Naive thymus-derived CD8-positive, alpha-beta T cell (primary cell): ENCODE results near the gene SLC49A4. TPM values are rescaled to one million over a fixed set of nuclear protein-coding genes. Genes with fewer than 3 reads are reported as not detected.
A peak's percentile ranks its signal among the peaks of the same experiment; 100 is the strongest.

Experiments used
- ATAC-seq, 2 donors: fragments of 150-1000 bp; cut with Tn5 transposase in 1 of 2; sonication (Bioruptor Pico), chemical (Tn5 transposase) in 1 of 2; 1 replicate in 1 of 2; 2 replicates in 1 of 2; pipeline ENCODE4 v1.10.0; 2021; ENCODE audit warnings: mild to moderate bottlenecking in 2 of 2, moderate library complexity in 2 of 2
- POLR2A ChIA-PET: fragments of 350-600 bp; sonication (Branson Sonifier 250); formaldehyde crosslinking; loops from one replicate; lab custom pipeline; 2021; ENCODE audit warnings: antibody characterized with exemption; lab: Charles Lee
- DNase-seq, 10 donors: peaks; one replicate each; pipeline versions ENCODE4 v3.0.0 to v3.0.0-alpha.2; 2020 to 2022
- H3K27ac Mint-ChIP-seq, 10 donors: one replicate each; pipeline ENCODE4 v1.8.0; 2020 to 2022; ENCODE audit warnings: mild to moderate bottlenecking in 10 of 10, mixed read lengths in 10 of 10, moderate library complexity in 4 of 10, inconsistent platforms in 1 of 10
- H3K27me3 Mint-ChIP-seq, 5 donors: one replicate each; pipeline ENCODE4 v1.8.0; 2021 to 2022; ENCODE audit warnings: mixed read lengths in 5 of 5
- H3K36me3 Mint-ChIP-seq, 3 donors: one replicate each; pipeline ENCODE4 v1.8.0; 2020 to 2022; ENCODE audit warnings: mixed read lengths in 3 of 3, mild to moderate bottlenecking in 2 of 3, inconsistent platforms in 1 of 3
- H3K4me1 Mint-ChIP-seq, 4 donors: one replicate each; pipeline ENCODE4 v1.8.0; 2021 to 2022; ENCODE audit warnings: mixed read lengths in 4 of 4
- H3K4me3 Mint-ChIP-seq, 10 donors: one replicate each; pipeline ENCODE4 v1.8.0; 2020 to 2022; ENCODE audit warnings: mild to moderate bottlenecking in 10 of 10, mixed read lengths in 10 of 10, moderate library complexity in 6 of 10, inconsistent platforms in 1 of 10
- H3K9me3 Mint-ChIP-seq, 9 donors: one replicate each; pipeline ENCODE4 v1.8.0; 2020 to 2022; ENCODE audit warnings: mixed read lengths in 9 of 9, mild to moderate bottlenecking in 3 of 9, inconsistent platforms in 1 of 9, moderate library complexity in 1 of 9
- polyA plus RNA-seq, 3 donors: library from polyadenylated mRNA; unstranded; fragments of 300-500 nt; fragmentation: Illumina TruSeq; gene quantifications; one replicate each; pipeline ENCODE4 v1.2.3, GENCODE V29; 2021
- total RNA-seq, 8 experiments: library from RNA in 2 of 8; stranded (reverse) in 2 of 8; gene quantifications; one replicate each; pipeline ENCODE4 v1.2.3 and lab custom pipeline; 2021 to 2026

The SLC49A4 gene
- total and polyA plus RNA-seq, 5 experiments from 2014 or later = 1.3 to 8.7 (median 2.5) TPM

DNA sequence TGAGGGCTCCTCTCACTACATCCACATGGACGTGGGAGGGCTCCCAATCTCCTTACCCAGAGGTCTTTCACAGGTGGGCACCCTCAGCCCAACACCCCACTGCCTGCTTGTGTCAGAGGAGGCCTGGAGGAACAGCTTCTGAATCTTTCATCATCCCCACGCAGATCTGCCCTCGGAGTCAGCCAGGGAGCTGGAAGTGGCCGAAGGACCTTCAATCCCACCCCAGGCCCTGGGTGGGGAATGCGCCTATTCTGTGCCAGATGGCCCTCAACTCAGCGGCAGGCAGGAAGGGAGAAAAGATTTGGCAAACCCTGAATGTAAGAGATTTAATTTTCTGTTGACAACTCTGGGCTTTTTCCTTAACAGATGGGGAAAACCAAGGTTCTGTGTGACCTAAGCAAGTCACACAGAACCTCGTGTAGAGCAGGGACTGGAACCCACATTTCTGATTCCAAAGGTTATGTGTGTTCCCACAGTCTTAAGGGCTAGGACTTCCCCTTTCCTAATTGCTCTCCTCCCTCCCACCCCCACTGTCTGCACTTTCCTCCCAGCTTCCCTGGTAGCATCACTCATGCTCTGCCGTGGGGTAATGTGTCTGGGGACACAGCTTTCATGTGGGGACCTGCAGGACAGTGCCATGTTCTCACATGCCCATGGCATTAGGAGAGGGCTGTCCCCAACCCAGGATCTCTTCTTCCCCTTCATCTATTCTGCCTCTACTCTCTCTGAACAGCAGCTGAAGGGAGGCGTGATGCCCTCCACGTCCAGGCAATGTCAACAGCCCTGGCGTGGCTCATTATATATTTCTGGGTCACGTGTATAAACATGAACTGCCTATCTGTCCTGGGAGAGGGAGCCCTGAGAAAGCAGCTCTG, 134.6 kb downstream of the SLC49A4 start:
- ATAC-seq (no peak), DNase-seq (no peak)
- H3K9me3 Mint-ChIP-seq = no peaks in the 10 kb centered on the region
- H3K27me3 Mint-ChIP-seq = peaks cover 0 to 5% (median 2%) of the 10 kb centered on the region in 5 donors
- POLR2A ChIA-PET = no interaction called here
- H3K27ac Mint-ChIP-seq = peak overlapping the region in 1 of 10 donors; percentile 21
- peaks cover 0 to 2% (median 0%) of the 10 kb centered on the region in 4 donors for H3K4me1 Mint-ChIP-seq
- H3K36me3 Mint-ChIP-seq = no peaks in the 10 kb centered on the region
- H3K4me3 Mint-ChIP-seq = no peak overlapping the region

DNA sequence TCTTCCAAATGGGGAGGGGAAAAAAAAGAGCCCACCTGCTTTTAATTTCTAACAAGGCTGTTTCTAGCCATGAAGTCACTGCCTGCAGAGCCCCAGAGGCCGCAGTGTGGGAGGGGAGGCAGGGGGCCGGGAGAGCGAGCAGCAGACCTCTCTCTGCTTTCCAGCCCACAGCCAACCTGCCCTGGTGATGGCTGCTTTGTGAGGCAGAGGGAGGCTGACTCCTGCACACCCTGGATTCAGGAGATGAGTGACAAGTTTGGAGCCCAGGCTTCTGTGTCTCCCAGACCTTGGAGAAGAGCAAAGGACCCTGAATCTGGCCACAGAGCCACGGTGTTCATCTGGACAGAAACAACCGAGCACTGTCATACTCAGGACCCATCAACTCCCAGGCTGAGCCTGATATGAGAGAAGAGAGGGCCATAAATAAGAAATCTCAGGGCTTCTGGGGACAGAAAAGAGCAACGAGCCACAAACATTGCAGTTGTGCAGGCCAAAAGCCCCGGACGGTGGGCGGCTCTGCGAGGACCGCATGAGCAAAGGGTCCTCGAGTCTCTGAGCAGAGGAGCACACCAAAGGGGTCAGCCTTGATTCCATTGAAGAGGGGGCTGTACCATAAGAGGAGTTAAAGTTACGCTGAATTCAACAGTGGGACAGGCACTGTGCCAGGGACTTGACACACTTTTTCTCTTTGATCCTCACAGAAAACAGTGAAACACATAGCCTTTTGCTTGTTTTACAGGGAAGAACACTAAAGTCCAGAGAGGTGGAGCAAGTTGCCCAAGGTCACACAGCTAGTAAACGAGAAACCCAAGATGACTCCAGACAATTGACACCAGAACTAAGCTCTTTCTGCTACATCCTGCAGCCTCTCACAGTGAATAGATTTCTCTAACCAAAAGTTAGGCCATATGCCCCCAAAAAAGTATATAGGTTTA, 135.5 kb downstream of the SLC49A4 start:
- POLR2A ChIA-PET = no interaction called here
- DNase-seq (no peak), ATAC-seq (no peak)
- peaks cover 0 to 2% (median 0%) of the 10 kb centered on the region in 4 donors for H3K4me1 Mint-ChIP-seq
- H3K4me3 Mint-ChIP-seq = no peak overlapping the region
- peaks cover 0 to 5% (median 2%) of the 10 kb centered on the region in 5 donors for H3K27me3 Mint-ChIP-seq
- H3K36me3 Mint-ChIP-seq = no peaks in the 10 kb centered on the region
- no peak overlapping the region for H3K27ac Mint-ChIP-seq
- H3K9me3 Mint-ChIP-seq = no peaks in the 10 kb centered on the region

Other genes with a start within 250 kb of the SLC49A4 start
- gene PARP9, start 230.8 kb upstream of the SLC49A4 start, total RNA-seq = 10 to 100 TPM; 19.2 to 21.5 TPM
- gene PARP9, start 230.8 kb upstream of the SLC49A4 start, polyA plus RNA-seq = 10 to 100 TPM; 18.0 to 30.8 (median 18.6) TPM
- gene DTX3L, start 230.7 kb upstream of the SLC49A4 start, total RNA-seq = 10 to 100 TPM; 35.1 to 40.6 TPM
- 10 to 100 TPM; 20.2 to 27.6 (median 26.3) TPM for gene DTX3L, start 230.7 kb upstream of the SLC49A4 start, polyA plus RNA-seq
- gene PARP15, start 217.4 kb upstream of the SLC49A4 start, total RNA-seq = 10 to 100 TPM; 56.9 to 61.9 TPM
- 1 to 10 TPM; 5.4 to 8.4 (median 6.9) TPM for gene PARP15, start 217.4 kb upstream of the SLC49A4 start, polyA plus RNA-seq
- gene PARP14, start 114.2 kb upstream of the SLC49A4 start, total RNA-seq = 10 to 100 TPM; 45.3 to 46.8 TPM
- 10 to 100 TPM in 1 of 3 donors, 1 to 10 TPM in 2; 4.4 to 10.8 (median 9.5) TPM for gene PARP14, start 114.2 kb upstream of the SLC49A4 start, polyA plus RNA-seq
- gene HSPBAP1, start 1.2 kb upstream of the SLC49A4 start, total RNA-seq = 10 to 100 TPM; 22.1 to 23.7 TPM
- 1 to 10 TPM; 3.3 to 7.8 (median 5.6) TPM for gene HSPBAP1, start 1.2 kb upstream of the SLC49A4 start, polyA plus RNA-seq
- gene SEMA5B, start 232.7 kb downstream of the SLC49A4 start, total RNA-seq = under 1 TPM; 0.16 to 0.47 TPM
- gene SEMA5B, start 232.7 kb downstream of the SLC49A4 start, polyA plus RNA-seq = not detected